Kidney capillary endothelial cell (primary cell): ENCODE data around the gene LSG1.

Experiments used
- DNase-seq: peaks from one replicate; pipeline ENCODE4 v3.0.0-alpha.2; 2018; ENCODE audit warnings: low spot score

The LSG1 gene

DNA sequence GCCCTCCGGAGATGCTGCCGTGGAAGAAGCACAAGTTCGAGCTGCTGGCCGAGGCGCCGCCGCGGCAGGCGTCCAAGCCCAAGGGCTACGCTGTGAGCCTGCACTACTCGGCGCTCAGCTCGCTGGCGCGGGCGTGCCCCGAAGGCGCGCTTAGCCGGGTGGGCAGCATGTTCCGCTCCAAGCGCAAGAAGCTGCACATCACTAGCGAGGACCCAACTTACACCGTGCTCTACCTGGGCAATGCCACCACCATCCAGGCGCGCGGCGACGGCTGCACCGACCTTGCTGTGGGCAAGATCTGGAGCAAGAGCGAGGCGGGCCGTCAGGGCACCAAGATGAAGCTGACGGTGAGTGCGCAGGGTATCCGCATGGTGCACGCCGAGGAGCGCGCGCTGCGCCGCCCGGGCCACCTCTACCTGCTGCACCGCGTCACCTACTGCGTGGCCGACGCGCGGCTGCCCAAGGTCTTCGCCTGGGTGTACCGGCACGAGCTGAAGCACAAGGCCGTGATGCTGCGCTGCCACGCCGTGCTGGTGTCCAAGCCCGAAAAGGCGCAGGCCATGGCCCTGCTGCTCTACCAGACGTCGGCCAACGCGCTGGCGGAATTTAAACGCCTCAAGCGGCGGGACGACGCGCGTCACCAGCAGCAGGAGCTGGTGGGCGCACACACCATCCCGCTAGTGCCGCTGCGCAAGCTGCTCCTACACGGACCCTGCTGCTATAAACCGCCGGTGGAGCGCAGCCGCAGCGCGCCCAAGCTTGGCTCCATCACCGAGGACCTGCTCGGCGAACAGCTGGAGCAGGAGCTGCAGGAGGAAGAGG is 15.0 kb upstream of the LSG1 start:
- DNase-seq: peak; percentile 18

DNA sequence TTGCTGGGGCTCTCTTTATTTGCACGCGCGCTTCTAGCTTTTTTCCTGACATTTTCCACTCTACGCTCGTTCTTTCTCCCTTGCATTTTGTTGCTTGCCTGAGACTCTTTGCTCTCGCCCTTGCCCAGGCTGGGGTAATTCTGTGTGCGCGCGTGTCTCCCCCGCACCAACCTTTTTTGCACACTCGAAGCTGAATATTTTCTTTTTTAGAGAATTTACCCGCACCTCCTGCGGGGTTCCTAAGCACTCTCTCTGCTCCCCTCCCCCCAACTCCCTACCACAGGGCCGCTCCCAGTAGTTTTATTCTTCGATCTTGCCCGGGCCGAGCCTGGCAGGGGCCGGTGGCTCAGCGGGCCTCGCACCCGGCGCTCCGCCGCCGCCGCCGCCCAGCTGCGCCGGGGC is 14.4 kb upstream of the LSG1 start:
- no peak for DNase-seq

DNA sequence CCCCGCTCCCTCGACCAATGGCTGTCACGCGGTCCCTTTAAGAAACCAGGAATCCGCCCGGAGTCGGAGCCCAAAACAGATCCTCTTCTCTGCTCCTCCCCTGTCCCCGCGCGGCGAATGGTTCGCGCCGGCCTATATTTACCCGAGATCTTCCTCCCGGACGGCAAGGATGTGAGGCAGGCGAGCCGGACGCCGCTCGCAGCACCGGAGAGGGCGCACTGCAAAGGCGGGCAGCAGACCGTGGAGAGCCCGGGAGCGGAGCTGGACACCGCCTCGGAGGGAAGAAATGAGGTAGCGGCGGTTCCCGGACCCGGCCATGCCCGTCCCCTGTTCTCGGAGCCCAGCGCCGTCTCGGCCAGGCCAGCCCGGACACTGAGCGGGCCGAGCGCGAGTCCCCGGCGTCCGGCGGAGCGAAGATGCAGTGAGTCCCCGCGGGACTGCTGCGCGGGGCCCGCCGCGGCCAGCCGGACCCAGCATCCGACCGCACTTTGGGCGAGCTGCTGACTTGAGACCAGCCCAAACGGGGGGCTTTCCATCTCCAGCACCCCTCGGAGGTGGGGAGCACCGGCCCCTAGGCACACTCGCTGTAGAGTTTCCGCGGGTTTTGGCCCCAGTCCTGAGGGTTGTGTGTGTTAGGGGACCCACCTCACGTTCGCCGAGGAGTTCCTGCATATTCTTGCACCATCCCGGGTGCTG is 13.9 kb upstream of the LSG1 start, which contains the start of gene FAM43A:
Gene FAM43A, plus strand, starts transcription at position 166 of the 696 bp plus-strand sequence. CDS start 944 bp downstream, outside the sequence.
- DNase-seq: peak; percentile 85

GRCh38 chr3:194685065-194685717 is 13.2 kb upstream of the LSG1 start:
- DNase-seq: no peak

DNA sequence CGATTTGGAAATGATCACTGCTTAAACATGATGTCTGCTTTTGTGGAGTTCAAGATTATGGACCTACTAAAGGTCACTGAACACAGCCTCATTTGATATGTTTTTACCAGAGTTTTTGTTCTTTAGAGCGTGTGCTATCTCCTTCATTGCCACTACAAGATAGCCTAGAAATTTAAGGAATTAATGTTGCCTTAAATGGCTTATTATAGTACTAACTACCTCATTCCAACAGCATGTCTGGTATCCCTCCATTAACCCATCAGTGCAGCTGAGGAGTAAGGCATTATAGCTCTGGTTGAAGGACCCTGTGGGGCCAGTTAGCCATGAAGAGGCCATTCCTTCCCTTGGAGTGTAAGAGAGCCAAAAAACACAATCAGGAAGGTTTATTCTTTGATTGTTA is 11.4 kb upstream of the LSG1 start:
- no peak for DNase-seq

DNA sequence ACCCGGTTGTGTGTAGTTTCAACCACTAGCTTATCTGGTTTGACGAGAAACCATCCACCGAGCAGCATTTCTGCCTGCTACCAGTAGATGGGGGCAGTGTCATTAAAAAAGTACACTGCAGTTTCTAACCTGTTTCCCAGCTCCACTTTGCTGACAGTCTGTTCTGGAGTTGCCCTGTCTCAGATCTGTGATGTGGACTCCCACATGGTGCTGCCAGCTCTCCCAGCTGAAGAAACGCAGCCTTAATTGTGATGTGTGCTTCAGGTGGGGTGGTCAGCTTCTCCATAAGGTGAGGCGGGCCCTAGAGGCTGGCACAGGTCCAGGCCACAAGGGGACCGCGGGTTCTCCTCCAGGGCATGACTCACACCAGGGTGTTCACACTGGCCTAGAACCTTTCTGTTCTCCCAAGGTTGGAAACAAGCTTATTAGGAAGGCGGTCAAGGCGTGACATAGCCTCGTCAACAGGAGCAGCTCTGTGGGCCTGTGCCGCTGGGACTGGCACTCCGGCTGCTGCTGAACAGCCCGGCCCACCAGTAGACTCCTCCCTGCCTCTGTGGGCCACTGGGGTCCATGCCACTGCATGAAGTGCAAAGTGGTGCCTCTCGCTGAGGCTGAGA is 10.8 kb upstream of the LSG1 start:
- DNase-seq: peak; percentile 80

DNA sequence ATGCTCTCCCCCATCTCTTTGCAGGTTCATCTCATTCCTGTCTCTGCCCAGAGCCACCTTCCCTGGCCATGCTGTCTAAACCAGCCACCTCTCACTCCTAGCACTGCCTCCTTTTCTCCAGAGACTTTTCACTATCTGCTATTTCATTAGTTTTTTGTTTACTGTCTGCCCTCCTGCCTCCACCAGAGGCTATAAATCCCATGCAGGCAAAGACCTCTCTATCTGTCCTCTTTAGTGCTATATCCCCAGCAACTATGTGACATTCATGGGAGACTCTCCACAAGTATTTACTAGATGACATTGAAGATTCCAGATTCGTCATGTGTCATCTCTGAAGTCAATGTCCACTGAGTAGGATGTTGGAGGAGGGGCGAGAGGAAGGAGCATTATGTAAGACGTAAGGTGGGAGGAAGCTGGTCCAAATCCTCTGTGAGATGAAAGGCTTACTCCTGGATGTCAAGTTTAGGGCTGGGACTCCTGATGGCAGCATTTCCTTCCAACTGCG is 10.2 kb upstream of the LSG1 start:
- no peak for DNase-seq

- no peak for DNase-seq
Measured at GRCh38 chr3:194680888-194681615, 9.1 kb upstream of the LSG1 start.

DNA sequence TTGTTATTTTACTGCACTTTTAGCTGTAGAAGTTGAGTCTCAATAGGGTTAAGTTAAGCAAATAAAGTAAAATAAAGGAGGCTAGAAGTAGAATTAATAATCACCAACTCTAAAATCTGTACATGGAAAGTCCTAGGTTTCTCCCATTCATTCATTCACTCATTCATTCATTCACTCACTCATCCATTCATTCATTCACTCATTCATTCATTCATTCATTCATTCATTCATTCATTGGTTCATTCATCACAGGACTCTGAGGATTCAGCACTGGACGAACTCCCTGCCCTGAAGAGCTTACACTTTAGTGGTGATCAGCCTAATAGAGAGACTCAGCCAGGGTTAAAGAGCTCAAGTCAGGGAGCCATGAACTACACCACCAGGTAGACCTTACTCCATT is 4.5 kb upstream of the LSG1 start:
- no peak for DNase-seq

GRCh38 chr3:194675680-194676079 is 3.7 kb upstream of the LSG1 start:
- DNase-seq: no peak

- DNase-seq: no peak
Measured at GRCh38 chr3:194675081-194675640, 3.2 kb upstream of the LSG1 start.

DNA sequence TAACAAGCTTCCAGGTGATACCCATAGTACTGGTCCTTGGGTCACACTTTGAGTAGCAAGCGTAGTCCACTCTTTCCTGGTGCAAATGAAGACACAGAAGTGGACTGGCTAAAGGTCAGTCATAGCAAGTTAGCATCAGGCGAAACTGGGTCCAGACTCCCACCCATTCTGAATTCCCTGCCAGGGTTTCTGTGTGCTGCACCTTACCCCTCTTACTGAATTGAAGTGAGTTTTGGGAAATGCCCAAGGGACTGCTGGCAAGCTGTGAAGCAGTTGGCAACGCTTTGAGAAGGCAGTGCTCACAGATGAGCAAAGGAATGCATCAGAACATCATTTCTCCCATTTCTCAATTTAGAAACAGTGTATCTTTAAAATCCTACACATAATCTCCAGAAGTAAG is 1.8 kb upstream of the LSG1 start:
- DNase-seq: no peak

GRCh38 chr3:194672876-194673275 is 885 bp upstream of the LSG1 start:
- DNase-seq: no peak

- DNase-seq: peak; percentile 51
Measured at GRCh38 chr3:194671511-194671899, 486 bp downstream of the LSG1 start.

GRCh38 chr3:194667363-194667762 is 4.6 kb downstream of the LSG1 start:
- DNase-seq: no peak

- DNase-seq: no peak
Measured at GRCh38 chr3:194664857-194665256, 7.1 kb downstream of the LSG1 start.

DNA sequence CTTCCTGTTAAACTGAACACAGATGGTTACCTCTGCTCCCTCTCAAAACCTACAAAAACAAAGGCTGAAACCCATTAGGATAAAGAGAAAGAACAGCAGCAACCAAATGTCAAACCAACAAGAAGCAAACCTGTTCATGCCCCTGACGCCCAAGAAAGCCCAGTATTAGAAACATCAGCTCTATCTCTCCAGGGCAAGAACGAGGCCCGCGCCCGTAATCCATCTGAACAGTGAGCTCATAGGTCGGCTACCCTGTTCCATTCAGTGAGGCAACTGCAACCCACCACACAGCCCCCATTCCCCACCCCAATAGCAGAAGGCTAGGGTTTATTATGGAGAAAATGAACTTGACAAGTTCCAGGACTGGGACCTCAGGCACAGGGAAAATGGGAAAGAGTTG is 10.0 kb downstream of the LSG1 start:
- DNase-seq: no peak

- no peak for DNase-seq
Measured at GRCh38 chr3:194661374-194661773, 10.6 kb downstream of the LSG1 start.

GRCh38 chr3:194659778-194660177 is 12.2 kb downstream of the LSG1 start:
- no peak for DNase-seq

- DNase-seq: peak; percentile 38
Measured at GRCh38 chr3:194658477-194659242, 13.3 kb downstream of the LSG1 start.
